ENCODE measurements around the gene SRGAP1.

DNA sequence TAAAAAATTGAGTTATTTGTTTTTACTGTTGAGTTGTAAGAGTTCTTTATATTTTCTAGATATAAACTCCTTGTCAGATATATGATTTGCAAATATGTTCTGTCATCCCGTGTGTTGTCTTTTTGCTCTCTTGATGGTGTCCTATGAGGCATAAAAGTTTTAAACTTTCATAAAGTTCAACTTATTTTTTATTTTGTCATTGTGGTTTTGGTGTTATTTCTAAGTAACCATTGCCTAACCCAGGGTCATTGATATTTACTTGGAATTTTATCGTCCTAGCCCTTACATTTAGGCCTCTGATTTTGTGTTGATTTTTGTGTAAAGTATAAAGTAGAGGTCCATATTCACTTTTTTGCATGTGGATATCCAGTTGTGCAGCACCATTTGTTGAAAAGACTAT, 63.1 kb downstream of the SRGAP1 start:
- TF ChIP-seq, protein P1, sequence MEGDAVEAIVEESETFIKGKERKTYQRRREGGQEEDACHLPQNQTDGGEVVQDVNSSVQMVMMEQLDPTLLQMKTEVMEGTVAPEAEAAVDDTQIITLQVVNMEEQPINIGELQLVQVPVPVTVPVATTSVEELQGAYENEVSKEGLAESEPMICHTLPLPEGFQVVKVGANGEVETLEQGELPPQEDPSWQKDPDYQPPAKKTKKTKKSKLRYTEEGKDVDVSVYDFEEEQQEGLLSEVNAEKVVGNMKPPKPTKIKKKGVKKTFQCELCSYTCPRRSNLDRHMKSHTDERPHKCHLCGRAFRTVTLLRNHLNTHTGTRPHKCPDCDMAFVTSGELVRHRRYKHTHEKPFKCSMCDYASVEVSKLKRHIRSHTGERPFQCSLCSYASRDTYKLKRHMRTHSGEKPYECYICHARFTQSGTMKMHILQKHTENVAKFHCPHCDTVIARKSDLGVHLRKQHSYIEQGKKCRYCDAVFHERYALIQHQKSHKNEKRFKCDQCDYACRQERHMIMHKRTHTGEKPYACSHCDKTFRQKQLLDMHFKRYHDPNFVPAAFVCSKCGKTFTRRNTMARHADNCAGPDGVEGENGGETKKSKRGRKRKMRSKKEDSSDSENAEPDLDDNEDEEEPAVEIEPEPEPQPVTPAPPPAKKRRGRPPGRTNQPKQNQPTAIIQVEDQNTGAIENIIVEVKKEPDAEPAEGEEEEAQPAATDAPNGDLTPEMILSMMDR (IDR thresholded peaks at IDR 0.05): no peak
- no peak for TF ChIP-seq POLR2A (IDR thresholded peaks at IDR 0.05)

Measured in right lobe of liver (tissue), 4 donors.